Measurements from ENCODE around the gene USP46. TPM values are rescaled to one million over a fixed set of nuclear protein-coding genes. Genes with fewer than 3 reads are reported as not detected.

The USP46 gene
- total and polyA plus RNA-seq, 12 donors = 1.9 to 37.5 (median 19.2) TPM

DNA sequence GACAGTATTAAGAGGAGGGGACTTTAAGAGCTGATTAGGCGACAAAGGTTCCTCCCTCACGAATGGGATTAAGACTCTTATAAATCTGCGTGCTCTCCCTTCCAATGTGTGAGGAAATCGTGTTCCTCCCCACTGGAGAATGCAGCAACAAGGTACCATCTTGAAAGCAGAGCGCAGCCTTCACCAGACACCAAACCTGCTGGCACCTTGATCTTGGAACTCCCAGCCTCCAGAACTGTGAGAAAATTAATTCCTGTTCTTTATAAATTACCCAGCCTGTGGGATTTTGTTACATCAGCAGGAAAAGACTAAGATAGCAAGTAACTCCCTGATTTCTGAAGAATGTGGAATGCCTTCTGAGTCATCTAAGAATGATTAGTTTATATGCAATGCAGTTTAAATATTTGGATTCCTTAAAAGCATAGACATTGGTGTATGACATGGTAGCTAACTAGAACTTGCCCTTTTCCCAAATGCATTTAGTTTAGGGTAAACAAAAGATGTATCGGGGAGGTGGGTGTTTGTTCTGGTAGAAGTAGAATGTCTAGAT lies 86.1 kb downstream of the USP46 start:
- 87 to 97% (median 95%) methylated on average over 6 of the region's 6 CpGs for WGBS, 4 donors
- intact Hi-C loops (cut with DNase I) = no loop called here
- H3K36me3 ChIP-seq (replicated peaks in 1 of 2) = no peaks in the 10 kb centered on the region
- TF ChIP-seq, protein P1, sequence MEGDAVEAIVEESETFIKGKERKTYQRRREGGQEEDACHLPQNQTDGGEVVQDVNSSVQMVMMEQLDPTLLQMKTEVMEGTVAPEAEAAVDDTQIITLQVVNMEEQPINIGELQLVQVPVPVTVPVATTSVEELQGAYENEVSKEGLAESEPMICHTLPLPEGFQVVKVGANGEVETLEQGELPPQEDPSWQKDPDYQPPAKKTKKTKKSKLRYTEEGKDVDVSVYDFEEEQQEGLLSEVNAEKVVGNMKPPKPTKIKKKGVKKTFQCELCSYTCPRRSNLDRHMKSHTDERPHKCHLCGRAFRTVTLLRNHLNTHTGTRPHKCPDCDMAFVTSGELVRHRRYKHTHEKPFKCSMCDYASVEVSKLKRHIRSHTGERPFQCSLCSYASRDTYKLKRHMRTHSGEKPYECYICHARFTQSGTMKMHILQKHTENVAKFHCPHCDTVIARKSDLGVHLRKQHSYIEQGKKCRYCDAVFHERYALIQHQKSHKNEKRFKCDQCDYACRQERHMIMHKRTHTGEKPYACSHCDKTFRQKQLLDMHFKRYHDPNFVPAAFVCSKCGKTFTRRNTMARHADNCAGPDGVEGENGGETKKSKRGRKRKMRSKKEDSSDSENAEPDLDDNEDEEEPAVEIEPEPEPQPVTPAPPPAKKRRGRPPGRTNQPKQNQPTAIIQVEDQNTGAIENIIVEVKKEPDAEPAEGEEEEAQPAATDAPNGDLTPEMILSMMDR (IDR thresholded peaks at IDR 0.05) = no peak
- TF ChIP-seq POLR2A (IDR thresholded peaks at IDR 0.05) = no peak
- no peaks in the 10 kb centered on the region for H3K27me3 ChIP-seq
- DNase-seq = no peak
- H3K4me3 ChIP-seq = no peak overlapping the region
- H3K27ac ChIP-seq = no peak overlapping the region
- H3K4me1 ChIP-seq (replicated peaks in 1 of 2) = no peaks in the 10 kb centered on the region
- H3K9me3 ChIP-seq (replicated peaks in 1 of 3) = no peaks in the 10 kb centered on the region

DNA sequence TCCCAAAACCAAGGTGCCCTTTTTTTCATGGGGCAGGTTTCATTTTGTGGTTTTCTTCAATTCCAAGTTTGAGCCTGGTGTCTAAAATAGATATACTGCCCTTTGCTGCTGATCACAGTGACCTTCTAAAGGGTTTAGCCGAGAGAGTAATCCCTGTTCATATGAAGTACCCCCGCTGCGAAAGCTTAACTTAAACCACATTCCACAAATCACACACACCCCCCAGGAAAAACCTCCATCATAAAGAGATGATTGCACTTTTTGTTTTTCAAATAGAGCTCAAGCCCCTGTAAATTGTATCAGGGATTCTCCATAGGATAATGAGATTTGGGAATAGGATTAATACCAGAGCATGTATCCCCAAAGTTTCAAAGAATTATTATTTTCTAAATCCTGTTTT lies 90.8 kb downstream of the USP46 start:
- H3K27me3 ChIP-seq = no peaks in the 10 kb centered on the region
- no peaks in the 10 kb centered on the region for H3K9me3 ChIP-seq (replicated peaks in 1 of 3)
- H3K4me3 ChIP-seq = no peak overlapping the region
- no peaks in the 10 kb centered on the region for H3K36me3 ChIP-seq (replicated peaks in 1 of 2)
- no peaks in the 10 kb centered on the region for H3K4me1 ChIP-seq (replicated peaks in 1 of 2)
- intact Hi-C loops (cut with DNase I) = no loop called here
- no peak for DNase-seq
- 86 to 97% (median 91%) methylated on average over 3 of the region's 3 CpGs for WGBS, 4 donors
- no peak overlapping the region for H3K27ac ChIP-seq
- no peak for TF ChIP-seq POLR2A (IDR thresholded peaks at IDR 0.05)
- TF ChIP-seq, protein P1 (IDR thresholded peaks at IDR 0.05) = no peak

DNA sequence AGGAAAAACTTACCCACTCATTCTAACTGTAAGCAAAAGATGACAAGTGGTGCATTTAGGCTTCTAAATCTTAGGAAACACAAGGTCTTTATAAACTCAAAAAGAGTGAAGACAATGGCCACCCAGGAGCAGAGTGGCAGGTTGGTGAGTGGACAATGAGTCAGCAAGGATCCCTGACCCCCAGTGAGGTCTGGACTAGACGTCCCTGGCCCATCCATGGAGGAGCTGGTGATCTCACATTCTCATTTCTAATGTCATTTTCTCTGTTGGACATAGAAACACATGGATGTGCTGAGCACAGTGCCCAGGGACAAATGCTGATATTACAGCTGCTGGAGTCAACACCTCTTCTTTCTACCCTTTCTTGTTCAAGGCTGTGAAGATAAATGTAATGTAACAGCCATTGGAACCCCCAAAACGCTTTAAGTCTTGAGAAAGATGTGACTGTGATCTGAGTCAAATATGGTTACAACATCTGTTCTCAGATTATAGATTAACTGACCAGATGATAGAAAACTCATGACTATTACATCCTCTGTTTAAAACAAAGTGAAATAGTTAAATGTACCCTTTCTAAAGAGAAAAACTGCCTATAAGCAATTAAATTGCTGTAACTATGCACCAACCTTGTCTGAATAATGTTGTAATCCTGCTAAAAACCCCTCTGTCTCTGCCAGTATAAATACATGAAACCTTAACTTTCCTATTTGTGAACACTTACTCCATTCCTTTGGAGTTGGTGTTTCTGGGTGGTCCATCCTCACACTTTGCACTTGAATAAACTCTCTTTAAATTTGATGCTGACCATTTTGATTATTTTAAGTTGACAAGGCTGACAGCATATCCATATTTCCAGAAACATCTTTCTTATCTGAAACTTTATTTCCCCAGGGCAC lies 92.7 kb downstream of the USP46 start:
- intact Hi-C loops (cut with DNase I) = no loop called here
- TF ChIP-seq POLR2A (IDR thresholded peaks at IDR 0.05) = no peak
- TF ChIP-seq, protein P1 (IDR thresholded peaks at IDR 0.05) = no peak
- H3K4me3 ChIP-seq = no peak overlapping the region
- no peaks in the 10 kb centered on the region for H3K27me3 ChIP-seq
- no peak overlapping the region for H3K27ac ChIP-seq
- H3K36me3 ChIP-seq (replicated peaks in 1 of 2) = no peaks in the 10 kb centered on the region
- WGBS, 4 donors = 41 to 61% (median 53%) methylated on average over 2 of the region's 2 CpGs
- no peak for DNase-seq
- H3K9me3 ChIP-seq (replicated peaks in 1 of 3) = no peaks in the 10 kb centered on the region
- H3K4me1 ChIP-seq (replicated peaks in 1 of 2) = no peaks in the 10 kb centered on the region

DNA sequence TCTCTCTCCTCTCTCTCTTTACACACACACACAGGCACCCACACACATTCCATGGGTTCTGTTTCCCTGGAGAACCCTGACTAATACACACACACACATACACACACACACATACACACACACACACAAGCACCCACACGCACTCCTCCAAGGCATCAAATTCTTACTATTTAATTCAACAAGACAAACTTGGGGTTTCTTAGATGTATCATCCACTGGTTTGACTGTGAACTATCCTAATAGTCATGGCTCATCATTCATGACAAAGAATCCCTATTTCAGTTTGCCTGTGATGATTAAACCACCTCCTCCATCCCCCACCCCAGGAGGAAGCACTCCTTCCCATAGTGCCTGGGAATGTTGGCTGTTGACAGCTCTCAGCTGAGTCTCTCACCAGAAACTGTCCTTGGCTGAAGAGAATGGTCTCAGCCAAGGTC lies 98.2 kb downstream of the USP46 start:
- TF ChIP-seq, protein P1 (IDR thresholded peaks at IDR 0.05) = no peak
- TF ChIP-seq POLR2A (IDR thresholded peaks at IDR 0.05) = no peak
- H3K36me3 ChIP-seq (replicated peaks in 1 of 2) = no peaks in the 10 kb centered on the region
- intact Hi-C loops (cut with DNase I) = no loop called here
- WGBS, 4 donors = 73 to 97% (median 96%) methylated on average over 1 of the region's 1 CpG
- H3K27ac ChIP-seq = no peak overlapping the region
- no peaks in the 10 kb centered on the region for H3K27me3 ChIP-seq
- no peaks in the 10 kb centered on the region for H3K9me3 ChIP-seq (replicated peaks in 1 of 3)
- H3K4me1 ChIP-seq (replicated peaks in 1 of 2) = no peaks in the 10 kb centered on the region
- no peak for DNase-seq
- H3K4me3 ChIP-seq = no peak overlapping the region

Measured in adrenal gland (tissue), 12 donors.